GM18499 (cell line): ENCODE results near the gene THAP4.
"Not testable (repeated sequence)": the region's sequence is repeated elsewhere in the genome, so short reads cannot be mapped to it uniquely, and the experiment has no call there.

Source experiments
- ATAC-seq: cut with Tn5 transposase; IDR thresholded peaks from one replicate; pipeline ENCODE4 v1.9.1; 2021; ENCODE audit warnings: moderate number of reproducible peaks; ENCODE audit not compliant: insufficient read depth, unreplicated experiment

THAP4 gene

GRCh38 chr2:241567266-241567665 is 69.7 kb downstream of the THAP4 start:
- ATAC-seq, result not testable (repeated sequence)

GRCh38 chr2:241566468-241566867 is 70.5 kb downstream of the THAP4 start:
- no peak for ATAC-seq

- ATAC-seq, result not testable (repeated sequence)
These were observed 70.9 kb downstream of the THAP4 start for GRCh38 chr2:241566021-241566420.

GRCh38 chr2:241565411-241565810 is 71.5 kb downstream of the THAP4 start:
- ATAC-seq, result no peak

- ATAC-seq, result no peak
These were observed 72.2 kb downstream of the THAP4 start for GRCh38 chr2:241564596-241565410.

- ATAC-seq, result no peak
These were observed 72.9 kb downstream of the THAP4 start for GRCh38 chr2:241563981-241564595.

GRCh38 chr2:241563571-241563980 is 73.4 kb downstream of the THAP4 start:
- ATAC-seq, result no peak

GRCh38 chr2:241563031-241563507 is 73.9 kb downstream of the THAP4 start:
- no peak for ATAC-seq

- no peak for ATAC-seq
These were observed 74.6 kb downstream of the THAP4 start for GRCh38 chr2:241562269-241562891.

- no peak for ATAC-seq
These were observed 75.1 kb downstream of the THAP4 start for GRCh38 chr2:241561832-241562231.

- ATAC-seq, result no peak
These were observed 76.0 kb downstream of the THAP4 start for GRCh38 chr2:241560883-241561474.

GRCh38 chr2:241560162-241560882 is 76.6 kb downstream of the THAP4 start:
- ATAC-seq, result no peak

- no peak for ATAC-seq
These were observed 77.4 kb downstream of the THAP4 start for GRCh38 chr2:241559323-241560161.

GRCh38 chr2:241558532-241559322 is 78.2 kb downstream of the THAP4 start, which contains the start of gene BOK:
Gene BOK (plus strand): TSS chr2:241558745. CDS start chr2:241559484, 739 bp downstream.
- no peak for ATAC-seq

GRCh38 chr2:241556746-241557145 is 80.2 kb downstream of the THAP4 start:
- no peak for ATAC-seq

GRCh38 chr2:241555711-241556110 is 81.2 kb downstream of the THAP4 start:
- ATAC-seq, result no peak

GRCh38 chr2:241554610-241555322 is 82.2 kb downstream of the THAP4 start:
- no peak for ATAC-seq

GRCh38 chr2:241553981-241554380 is 83.0 kb downstream of the THAP4 start:
- no peak for ATAC-seq
